A549 (cell line): Measurements from ENCODE around the gene AEBP2. TPM values are rescaled to one million over a fixed set of nuclear protein-coding genes. Genes with fewer than 3 reads are reported as not detected.

Experiments used
- ATAC-seq, 2 experiments: fragments of 200-7000 bp in 1 of 2; fragments of >200 bp in 1 of 2; cut with Nextera tagmentation in 1 of 2; cut with Tn5 transposase in 1 of 2; 3 replicates each; pipeline versions ENCODE4 v1.8.0 to v1.9.1; 2018 to 2020; ENCODE audit warnings: mild to moderate bottlenecking in 1 of 2, moderate library complexity in 1 of 2
- CTCF ChIA-PET: fragments of 300-600 bp; sonication (Branson Sonifier 250); formaldehyde crosslinking; extraction: SDS; loops from one replicate; lab custom pipeline; 2021; ENCODE audit warnings: antibody characterized with exemption, inconsistent platforms; lab: Yijun Ruan, JAX
- POLR2A ChIA-PET: fragments of 350-600 bp; formaldehyde crosslinking; extraction: SDS; loops from one replicate; lab custom pipeline; 2021; ENCODE audit warnings: antibody characterized with exemption, inconsistent platforms; lab: Yijun Ruan, JAX
- DNase-seq, 2 experiments: peaks; one replicate each; pipeline versions ENCODE4 v3.0.0 to v3.0.0-alpha.2; 2011 to 2016; ENCODE audit warnings: low read depth in 1 of 2, low spot score in 1 of 2
- FAIRE-seq: peaks from 2 replicates; lab custom pipeline; 2011; peaks lifted over from hg19 to GRCh38; lab: Jason Lieb, UNC
- H3K27ac ChIP-seq, 2 experiments: fragments of >200 bp; sonication (Bioruptor Twin); formaldehyde crosslinking; 3 replicates each; pipeline ENCODE4 v1.5.1; 2016 to 2017
- H3K4me1 ChIP-seq: fragments of >200 bp; sonication (Bioruptor Twin); formaldehyde crosslinking; 3 replicates; pipeline ENCODE4 v1.6.1; 2016
- H3K4me2 ChIP-seq: fragments of >200 bp; sonication (Bioruptor Twin); formaldehyde crosslinking; 3 replicates; pipeline ENCODE4 v1.6.1; 2016
- H3K4me3 ChIP-seq: fragments of >200 bp; sonication (Bioruptor Twin); formaldehyde crosslinking; 3 replicates; pipeline ENCODE4 v1.5.1; 2016
- H3K9me3 ChIP-seq: fragments of >200 bp; sonication (Bioruptor Twin); formaldehyde crosslinking; 3 replicates; pipeline ENCODE4 v1.6.1; 2016
- EHF ChIP-seq: fragments of 250-450 bp; sonication (Bioruptor Pico); IDR thresholded peaks from 2 replicates; pipeline ENCODE4 v1.5.0; 2020; ENCODE audit warnings: mild to moderate bottlenecking
- EHMT2 ChIP-seq: fragments of 200-600 bp; sonication (generic); IDR thresholded peaks from 2 replicates; pipeline ENCODE4 v1.6.1; 2016; ENCODE audit warnings: antibody characterized with exemption, low read depth, mild to moderate bottlenecking, moderate library complexity
- EP300 ChIP-seq, 2 experiments: fragments of >200 bp; sonication (Bioruptor Twin); formaldehyde crosslinking; IDR thresholded peaks; 2 replicates in 1 of 2; 3 replicates in 1 of 2; pipeline ENCODE4 v1.6.1; 2016 to 2017
- ESRRA ChIP-seq: fragments of 150-350 bp; IDR thresholded peaks from 2 replicates; pipeline ENCODE4 v1.6.1; 2014; ENCODE audit warnings: mild to moderate bottlenecking, low read length, borderline replicate concordance
- FOSB ChIP-seq: fragments of 250-450 bp; sonication (Bioruptor Pico); IDR thresholded peaks from 2 replicates; pipeline ENCODE4 v1.5.0; 2020; ENCODE audit warnings: mild to moderate bottlenecking, moderate library complexity
- FOSL2 ChIP-seq, 2 experiments: fragments of 450-650 bp in 1 of 2; fragments of >200 bp in 1 of 2; sonication (Bioruptor Twin) in 1 of 2; formaldehyde crosslinking; IDR thresholded peaks; 2 replicates each; pipeline versions ENCODE4 v1.5.0 to v1.6.1; 2016 to 2020; ENCODE audit warnings: mild to moderate bottlenecking in 1 of 2, moderate library complexity in 1 of 2
- FOXS1 ChIP-seq: fragments of 250-450 bp; sonication (Bioruptor Pico); IDR thresholded peaks from 2 replicates; pipeline ENCODE4 v1.5.0; 2020; ENCODE audit warnings: mild to moderate bottlenecking, moderate library complexity
- HOXB5 ChIP-seq: fragments of 250-450 bp; sonication (Bioruptor Pico); IDR thresholded peaks from 2 replicates; pipeline ENCODE4 v1.5.0; 2020; ENCODE audit warnings: mild to moderate bottlenecking, moderate library complexity
- JUN ChIP-seq, 2 experiments: fragments of >200 bp; sonication (Bioruptor Twin); formaldehyde crosslinking; IDR thresholded peaks; 2 replicates in 1 of 2; 3 replicates in 1 of 2; pipeline ENCODE4 v1.6.1; 2016 to 2017
- JUNB ChIP-seq: fragments of >200 bp; sonication (Bioruptor Twin); formaldehyde crosslinking; IDR thresholded peaks from 2 replicates; pipeline ENCODE4 v1.6.1; 2016
- KDM5A ChIP-seq: fragments of 200-600 bp; sonication (generic); IDR thresholded peaks from 2 replicates; pipeline ENCODE4 v1.6.1; 2016; ENCODE audit warnings: antibody characterized with exemption, mild to moderate bottlenecking
- MAZ ChIP-seq: fragments of 150-350 bp; IDR thresholded peaks from 2 replicates; pipeline ENCODE4 v1.6.1; 2014; ENCODE audit warnings: antibody characterized with exemption, low read depth, low read length, borderline replicate concordance
- POLR2A ChIP-seq: IDR thresholded peaks from 2 replicates; pipeline ENCODE4 v1.6.1; 2012; ENCODE audit warnings: mild to moderate bottlenecking, low read length
- POLR2AphosphoS2 ChIP-seq: conservative IDR thresholded peaks from 2 replicates; pipeline ENCODE4 v1.6.1; 2012; ENCODE audit warnings: low read length, improper control_type of control experiment, inconsistent platforms
- RNF2 ChIP-seq: fragments of 200-600 bp; sonication (generic); IDR thresholded peaks from 2 replicates; pipeline ENCODE4 v1.6.1; 2016; ENCODE audit warnings: low read depth, mild to moderate bottlenecking, antibody characterized with exemption, moderate library complexity, borderline replicate concordance
- SMC3 ChIP-seq: fragments of >200 bp; sonication (Bioruptor Twin); formaldehyde crosslinking; IDR thresholded peaks from 3 replicates; pipeline ENCODE4 v1.6.1; 2018; ENCODE audit warnings: inconsistent platforms
- SREBF2 ChIP-seq: fragments of 450-650 bp; IDR thresholded peaks from 2 replicates; pipeline ENCODE4 v1.6.1; 2014; ENCODE audit warnings: mild to moderate bottlenecking, moderate library complexity
- WGBS: methylation state at CpG from one replicate; pipeline ENCODE4 v1.1.6; 2017; ENCODE audit errors: missing lambda C conversion rate; 5-methylcytosine and 5-hydroxymethylcytosine counted together
- polyA plus RNA-seq, 4 experiments: library from polyadenylated mRNA; depleted of rRNA in 3 of 4; stranded (reverse); fragments of >200 nt; fragmentation: RNase III in 1 of 4; extraction: RNeasy Plus Mini Kit Qiagen cat#74134 plus additional on column Dnase treatment in 1 of 4; gene quantifications; 2 replicates in 3 of 4; 3 replicates in 1 of 4; pipeline ENCODE4 v1.2.3, GENCODE V29; 2011 to 2017
- TF ChIP-seq, protein P1 (sequence below): fragments of 150-350 bp; IDR thresholded peaks from 2 replicates; pipeline ENCODE4 v1.6.1; 2014; ENCODE audit warnings: low read depth, mild to moderate bottlenecking, low read length
- TF ChIP-seq, protein P2 (sequence below): IDR thresholded peaks from 2 replicates; pipeline ENCODE4 v1.6.1; 2012; ENCODE audit warnings: low read depth, borderline replicate concordance
- TF ChIP-seq, protein P3 (sequence below): fragments of >200 bp; sonication (Bioruptor Twin); formaldehyde crosslinking; IDR thresholded peaks from 3 replicates; pipeline ENCODE4 v1.5.1; 2016

The AEBP2 gene
- polyA plus RNA-seq, 2 of the 4 experiments (the other 2 are of a cell fraction), result 23.5 to 27.3 TPM

DNA sequence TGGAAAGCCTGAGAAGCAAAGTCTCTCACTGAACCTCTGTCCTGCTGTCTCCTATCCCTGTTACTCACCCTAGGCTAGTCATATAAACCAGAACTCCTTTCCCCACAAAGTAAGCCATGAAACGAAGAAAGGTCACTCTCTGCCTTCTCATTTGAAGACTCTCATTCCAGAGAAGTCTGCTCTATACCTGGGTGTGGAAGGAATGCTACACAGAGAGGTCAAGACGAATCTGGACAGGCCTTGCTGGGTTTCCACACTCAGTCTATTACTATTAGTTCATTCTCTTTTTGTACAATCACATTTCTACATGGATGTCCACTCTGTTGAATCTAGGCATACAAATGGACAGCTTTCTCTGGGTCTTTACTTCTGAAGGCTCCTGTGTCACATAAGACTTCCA, 2.4 kb upstream of the AEBP2 start:
- CTCF ChIA-PET, result no interaction called here

GRCh38 chr12:19437996-19438395, 1.3 kb upstream of the AEBP2 start:
- ATAC-seq (no peak), FAIRE-seq (no peak), DNase-seq (no peak)
- Histone ChIP-seq H3K27ac (no peak overlapping the region), H3K4me3 (no peak overlapping the region), H3K4me2 (no peak overlapping the region), H3K9me3 (no peaks in the 10 kb centered on the region), H3K4me1 (peaks cover 10% of the 10 kb centered on the region; the same call in 2 of the 3 replicates)
- ChIA-PET CTCF (no interaction called here), POLR2A (no interaction called here)
- no peak for TF ChIP-seq EHF
- no peak for TF ChIP-seq JUNB
- TF ChIP-seq KDM5A, result no peak
- TF ChIP-seq SMC3, result no peak
- no peak for TF ChIP-seq FOSB (CRISPR knock-in tag)
- TF ChIP-seq POLR2A, result no peak
- 93% methylated on average over 3 of the region's 3 CpGs for WGBS

More for the DNA sequence above, 2.4 kb upstream of the AEBP2 start:
- H3K4me3 ChIP-seq, result no peak overlapping the region
- no peak overlapping the region for H3K4me2 ChIP-seq
- POLR2A ChIA-PET, result no interaction called here
- WGBS, result 38% methylated on average over 1 of the region's 2 CpGs
- H3K9me3 ChIP-seq, result no peaks in the 10 kb centered on the region
- no peak overlapping the region for H3K27ac ChIP-seq
- ATAC-seq (no peak), FAIRE-seq (no peak)
- peaks cover 9% of the 10 kb centered on the region; the same call in 2 of the 3 replicates for H3K4me1 ChIP-seq
- TF ChIP-seq, protein P1, sequence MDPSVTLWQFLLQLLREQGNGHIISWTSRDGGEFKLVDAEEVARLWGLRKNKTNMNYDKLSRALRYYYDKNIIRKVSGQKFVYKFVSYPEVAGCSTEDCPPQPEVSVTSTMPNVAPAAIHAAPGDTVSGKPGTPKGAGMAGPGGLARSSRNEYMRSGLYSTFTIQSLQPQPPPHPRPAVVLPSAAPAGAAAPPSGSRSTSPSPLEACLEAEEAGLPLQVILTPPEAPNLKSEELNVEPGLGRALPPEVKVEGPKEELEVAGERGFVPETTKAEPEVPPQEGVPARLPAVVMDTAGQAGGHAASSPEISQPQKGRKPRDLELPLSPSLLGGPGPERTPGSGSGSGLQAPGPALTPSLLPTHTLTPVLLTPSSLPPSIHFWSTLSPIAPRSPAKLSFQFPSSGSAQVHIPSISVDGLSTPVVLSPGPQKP, result no peak
- no peak for TF ChIP-seq MAZ
- TF ChIP-seq ESRRA, result no peak
- no peak for TF ChIP-seq RNF2
- no peak for TF ChIP-seq FOXS1
- TF ChIP-seq FOSB (CRISPR knock-in tag), result no peak
- TF ChIP-seq POLR2A, result no peak
- TF ChIP-seq HOXB5 (CRISPR knock-in tag), result no peak
- TF ChIP-seq EHMT2, result no peak
- TF ChIP-seq POLR2AphosphoS2, result no peak
- TF ChIP-seq, protein P2, sequence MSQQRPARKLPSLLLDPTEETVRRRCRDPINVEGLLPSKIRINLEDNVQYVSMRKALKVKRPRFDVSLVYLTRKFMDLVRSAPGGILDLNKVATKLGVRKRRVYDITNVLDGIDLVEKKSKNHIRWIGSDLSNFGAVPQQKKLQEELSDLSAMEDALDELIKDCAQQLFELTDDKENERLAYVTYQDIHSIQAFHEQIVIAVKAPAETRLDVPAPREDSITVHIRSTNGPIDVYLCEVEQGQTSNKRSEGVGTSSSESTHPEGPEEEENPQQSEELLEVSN, result no peak
- TF ChIP-seq EP300 (IDR thresholded peaks at IDR 0.05), result no peak
- TF ChIP-seq, protein P3, sequence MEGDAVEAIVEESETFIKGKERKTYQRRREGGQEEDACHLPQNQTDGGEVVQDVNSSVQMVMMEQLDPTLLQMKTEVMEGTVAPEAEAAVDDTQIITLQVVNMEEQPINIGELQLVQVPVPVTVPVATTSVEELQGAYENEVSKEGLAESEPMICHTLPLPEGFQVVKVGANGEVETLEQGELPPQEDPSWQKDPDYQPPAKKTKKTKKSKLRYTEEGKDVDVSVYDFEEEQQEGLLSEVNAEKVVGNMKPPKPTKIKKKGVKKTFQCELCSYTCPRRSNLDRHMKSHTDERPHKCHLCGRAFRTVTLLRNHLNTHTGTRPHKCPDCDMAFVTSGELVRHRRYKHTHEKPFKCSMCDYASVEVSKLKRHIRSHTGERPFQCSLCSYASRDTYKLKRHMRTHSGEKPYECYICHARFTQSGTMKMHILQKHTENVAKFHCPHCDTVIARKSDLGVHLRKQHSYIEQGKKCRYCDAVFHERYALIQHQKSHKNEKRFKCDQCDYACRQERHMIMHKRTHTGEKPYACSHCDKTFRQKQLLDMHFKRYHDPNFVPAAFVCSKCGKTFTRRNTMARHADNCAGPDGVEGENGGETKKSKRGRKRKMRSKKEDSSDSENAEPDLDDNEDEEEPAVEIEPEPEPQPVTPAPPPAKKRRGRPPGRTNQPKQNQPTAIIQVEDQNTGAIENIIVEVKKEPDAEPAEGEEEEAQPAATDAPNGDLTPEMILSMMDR, result no peak
- TF ChIP-seq SREBF2, result no peak
- TF ChIP-seq FOSL2 (IDR thresholded peaks at IDR 0.05), result no peak
- no peak for TF ChIP-seq FOSL2 (CRISPR knock-in tag; IDR thresholded peaks at IDR 0.05)
- TF ChIP-seq, all 56 proteins: peak for 0
- no peak for DNase-seq

DNA sequence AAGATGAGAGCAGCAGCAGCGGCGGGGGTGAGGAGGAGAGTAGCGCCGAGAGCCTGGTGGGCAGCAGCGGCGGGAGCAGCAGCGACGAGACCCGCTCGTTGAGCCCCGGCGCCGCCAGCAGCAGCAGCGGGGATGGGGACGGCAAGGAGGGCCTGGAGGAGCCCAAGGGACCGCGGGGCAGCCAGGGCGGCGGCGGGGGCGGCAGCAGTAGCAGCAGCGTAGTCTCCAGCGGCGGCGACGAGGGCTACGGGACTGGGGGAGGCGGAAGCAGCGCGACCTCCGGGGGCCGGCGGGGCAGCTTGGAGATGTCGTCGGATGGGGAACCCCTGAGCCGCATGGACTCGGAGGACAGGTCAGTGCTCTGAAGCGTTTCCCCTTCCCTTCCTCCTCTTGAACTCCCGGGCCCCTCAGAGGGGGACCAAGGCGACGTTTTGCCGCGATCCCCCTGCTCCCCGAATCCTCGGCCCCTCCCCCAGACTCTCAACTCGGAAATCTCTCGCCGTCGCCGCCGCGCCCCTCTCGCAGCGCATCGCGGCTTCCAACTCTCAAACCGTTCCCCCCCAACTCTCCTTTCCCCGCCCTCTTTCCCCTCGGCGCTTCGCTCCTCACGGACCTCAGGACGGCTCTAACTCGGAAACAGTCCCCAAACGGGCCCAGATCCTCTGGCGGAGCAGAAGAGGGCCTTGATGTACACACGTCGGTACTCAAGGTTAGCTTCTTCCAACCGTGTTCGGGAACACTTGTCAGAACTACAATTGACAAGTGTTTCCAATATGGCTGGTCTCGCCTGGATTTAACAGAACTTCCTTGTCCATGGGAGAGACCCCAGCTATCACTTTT, 947 bp downstream of the AEBP2 start:
- Histone ChIP-seq H3K9me3 (no peaks in the 10 kb centered on the region), H3K27ac (peak overlapping the region; percentile 86 to 96), H3K4me3 (peak overlapping the region; percentile 87), H3K4me1 (peaks cover 18% of the 10 kb centered on the region; the same call in 2 of the 3 replicates), H3K4me2 (peak overlapping the region; percentile 79)
- ChIA-PET CTCF (no interaction called here), POLR2A (interaction anchor here (0.5 to 1.0 kb wide), 5 partner anchors 9 to 1278 kb away, joined by 3 to 5 read pairs (median 4); no protein-coding TSS in a partner anchor)
- DNase-seq (peak; percentile 49 to 64), ATAC-seq (peak; percentile 56 to 69), FAIRE-seq (no peak)
- 0 out of 5 replicates have a peak, but pooled peaks of 1 of the 2 experiments have one; percentile 34 for TF ChIP-seq JUN (IDR thresholded peaks at IDR 0.05)
- no peak for TF ChIP-seq EHF
- 2% methylated on average over 50 of the region's 71 CpGs for WGBS
